DND-41 (cell line): Measurements from ENCODE around the gene ILDR2.
A peak's percentile ranks its signal among the peaks of the same experiment; 100 is the strongest.

Source experiments
- ATAC-seq: fragments of 200-7000 bp; cut with Tn5 transposase; 3 replicates; pipeline ENCODE4 v1.9.1; 2021; ENCODE audit warnings: low read depth; ENCODE audit not compliant: insufficient read depth
- DNase-seq: peaks from one replicate; pipeline ENCODE4 v3.0.0-alpha.2; 2020
- H2AFZ ChIP-seq: 2 replicates; pipeline ENCODE4 v1.6.0; 2012; ENCODE audit warnings: low read depth, low read length
- H3K27ac ChIP-seq: 2 replicates; pipeline ENCODE4 v1.5.1; 2012; ENCODE audit warnings: low read length, inconsistent platforms
- H3K27me3 ChIP-seq: fragments of 200-600 bp; sonication (generic); 2 replicates; pipeline ENCODE4 v1.6.0; 2012; ENCODE audit warnings: low read length, mild to moderate bottlenecking, inconsistent platforms; ENCODE audit not compliant: insufficient read depth, poor library complexity
- H3K36me3 ChIP-seq: 2 replicates; pipeline ENCODE4 v1.5.1; 2012; ENCODE audit warnings: low read length, inconsistent platforms; ENCODE audit not compliant: insufficient read depth
- H3K4me1 ChIP-seq: 2 replicates; pipeline ENCODE4 v1.5.1; 2012; ENCODE audit warnings: mild to moderate bottlenecking, low read length; ENCODE audit not compliant: insufficient read depth
- H3K4me2 ChIP-seq: 2 replicates; pipeline ENCODE4 v1.6.0; 2012; ENCODE audit warnings: mild to moderate bottlenecking, moderate library complexity, low read length, inconsistent platforms; ENCODE audit not compliant: insufficient read depth
- H3K4me3 ChIP-seq, 2 experiments: fragments of 200-600 bp in 1 of 2; shearing (Covaris generic) in 1 of 2; 2 replicates each; pipeline ENCODE4 v1.5.1; 2012 to 2016; ENCODE audit warnings: inconsistent platforms in 2 of 2, low read length in 2 of 2, mild to moderate bottlenecking in 2 of 2, low read depth in 1 of 2, moderate library complexity in 1 of 2
- H3K79me2 ChIP-seq: 2 replicates; pipeline ENCODE4 v1.6.0; 2012; ENCODE audit warnings: low read length, inconsistent platforms; ENCODE audit not compliant: insufficient read depth
- H3K9ac ChIP-seq: 2 replicates; pipeline ENCODE4 v1.6.0; 2012; ENCODE audit warnings: low read depth, mild to moderate bottlenecking, inconsistent platforms, low read length, moderate library complexity
- H3K9me3 ChIP-seq: 2 replicates; pipeline ENCODE4 v1.5.1; 2012; ENCODE audit warnings: low read length, moderate library complexity, mild to moderate bottlenecking, inconsistent platforms; ENCODE audit not compliant: insufficient read depth, severe bottlenecking
- H4K20me1 ChIP-seq: 2 replicates; pipeline ENCODE4 v1.6.0; 2012; ENCODE audit warnings: low read length; ENCODE audit not compliant: insufficient read depth
- CTCF ChIP-seq: IDR thresholded peaks from 2 replicates; pipeline ENCODE4 v1.5.1; 2012; ENCODE audit warnings: borderline replicate concordance, low read length, moderate library complexity, mild to moderate bottlenecking; ENCODE audit not compliant: poor library complexity, severe bottlenecking; ENCODE audit errors: extremely low read depth
- EZH2 ChIP-seq: IDR thresholded peaks from 3 replicates; pipeline ENCODE4 v1.6.1; 2012; ENCODE audit warnings: borderline replicate concordance, low read depth, mild to moderate bottlenecking, moderate library complexity, low read length, inconsistent platforms; ENCODE audit not compliant: severe bottlenecking

The ILDR2 gene

DNA sequence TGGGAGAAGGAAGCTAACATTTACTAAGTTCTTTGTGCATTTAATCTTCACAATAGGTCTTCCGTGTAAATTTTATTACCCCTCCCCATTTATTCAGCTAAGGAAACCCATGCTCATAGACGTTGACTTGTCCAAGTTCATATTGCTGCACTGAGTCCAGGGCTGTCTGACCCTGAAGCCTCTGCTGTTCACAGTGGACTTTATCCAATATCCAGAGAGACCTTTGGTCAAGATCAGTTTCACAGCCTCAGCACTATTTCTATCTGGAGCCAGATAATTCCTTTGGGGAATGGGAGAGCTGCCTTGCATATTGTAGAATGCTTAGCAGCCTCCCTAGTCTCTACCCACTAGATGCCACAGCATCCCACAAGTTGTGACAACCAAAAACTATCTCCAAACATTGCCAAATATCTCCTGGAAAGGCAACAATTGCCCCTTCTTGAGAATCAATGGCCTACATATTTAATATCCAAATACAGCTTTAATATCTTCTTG, 26.4 kb downstream of the ILDR2 start:
- Histone ChIP-seq H3K27ac (no peak overlapping the region), H3K9ac (no peak overlapping the region), H2AFZ (no peak overlapping the region), H3K36me3 (no peaks in the 10 kb centered on the region; the same call in 1 of the 2 replicates), H4K20me1 (no peaks in the 10 kb centered on the region), H3K9me3 (no peaks in the 10 kb centered on the region), H3K27me3 (no peaks in the 10 kb centered on the region), H3K4me3 (no peak overlapping the region), H3K79me2 (no peaks in the 10 kb centered on the region), H3K4me1 (peaks cover 21% of the 10 kb centered on the region), H3K4me2 (no peak overlapping the region)
- no peak for ATAC-seq
- TF ChIP-seq EZH2: no peak
- TF ChIP-seq CTCF: no peak
- DNase-seq: no peak

DNA sequence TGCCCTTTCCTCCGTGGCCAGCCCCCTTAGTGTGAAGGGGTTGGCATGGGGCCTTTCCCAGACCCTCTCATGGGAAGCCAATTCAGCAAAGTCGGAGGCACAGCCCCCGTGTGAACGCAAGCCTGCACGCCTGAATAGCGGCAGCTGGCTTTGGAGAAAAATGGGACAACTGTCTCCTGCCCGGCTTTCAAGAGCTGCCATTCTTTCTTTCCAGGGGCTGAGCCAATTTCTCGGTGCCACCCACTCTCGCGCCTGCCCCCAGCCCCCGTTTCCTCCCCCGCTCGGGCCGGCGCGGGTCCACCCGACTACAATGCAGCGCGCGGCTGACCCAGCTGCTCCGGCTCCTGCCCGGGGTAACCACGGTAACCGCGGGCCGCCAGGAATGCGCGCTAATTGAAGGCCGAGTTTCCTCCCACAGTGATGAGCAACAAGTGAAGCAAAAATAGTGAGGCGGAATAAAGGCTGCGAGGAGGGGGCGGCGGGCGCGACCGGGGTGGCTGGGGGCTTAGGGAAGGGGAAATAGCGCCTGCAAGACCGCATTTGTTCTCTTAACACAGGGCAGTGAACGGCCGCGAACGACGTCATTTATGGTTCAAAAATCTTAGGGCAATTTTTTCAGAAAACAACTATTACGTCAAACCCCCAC, 27.8 kb downstream of the ILDR2 start:
- TF ChIP-seq CTCF (no peak), EZH2 (no peak)

GRCh38 chr1:166944186-166944967, 31.0 kb downstream of the ILDR2 start:
- peak; percentile 55 for DNase-seq
- H3K4me1 ChIP-seq: peaks cover 26% of the 10 kb centered on the region
- H3K27me3 ChIP-seq: no peaks in the 10 kb centered on the region
- peak; percentile 99 for ATAC-seq
- no peaks in the 10 kb centered on the region for H3K36me3 ChIP-seq
- TF ChIP-seq EZH2 (no peak), CTCF (no peak)
- H4K20me1 ChIP-seq: no peaks in the 10 kb centered on the region
- no peak overlapping the region for H2AFZ ChIP-seq
- H3K27ac ChIP-seq: peak overlapping the region; percentile 42
- H3K9me3 ChIP-seq: no peaks in the 10 kb centered on the region
- H3K79me2 ChIP-seq: no peaks in the 10 kb centered on the region
- no peak overlapping the region for H3K4me3 ChIP-seq
- no peak overlapping the region for H3K9ac ChIP-seq
- H3K4me2 ChIP-seq: peak overlapping the region; percentile 39; the same call in 1 of the 2 replicates

More for the DNA sequence above, 27.8 kb downstream of the ILDR2 start:
- H3K4me2 ChIP-seq: no peak overlapping the region
- ATAC-seq: no peak
- no peak overlapping the region for H3K9ac ChIP-seq
- no peaks in the 10 kb centered on the region for H3K36me3 ChIP-seq
- H4K20me1 ChIP-seq: no peaks in the 10 kb centered on the region
- no peaks in the 10 kb centered on the region for H3K9me3 ChIP-seq
- no peak overlapping the region for H2AFZ ChIP-seq
- H3K27me3 ChIP-seq: no peaks in the 10 kb centered on the region
- no peak overlapping the region for H3K27ac ChIP-seq
- H3K79me2 ChIP-seq: no peaks in the 10 kb centered on the region
- DNase-seq: no peak
- H3K4me1 ChIP-seq: peaks cover 26% of the 10 kb centered on the region
- no peak overlapping the region for H3K4me3 ChIP-seq
